Measurements from ENCODE around the gene LDHB.
"Not testable (repeated sequence)": the region's sequence is repeated elsewhere in the genome, so short reads cannot be mapped to it uniquely, and the experiment has no call there.

Gene LDHB

GRCh38 chr12:21661396-21662093 lies 3.9 kb upstream of the LDHB start:
- not testable (repeated sequence) for DNase-seq (ENCODE audit: low read depth in 2 of 2)

- DNase-seq (ENCODE audit: low read depth in 2 of 2): no peak
Observed at GRCh38 chr12:21659383-21659782, 1.7 kb upstream of the LDHB start.

GRCh38 chr12:21656905-21657325 lies 727 bp downstream of the LDHB start:
- DNase-seq (ENCODE audit: low read depth in 2 of 2): peak; percentile 23 to 29

- DNase-seq (ENCODE audit: low read depth in 2 of 2): no peak
Observed at GRCh38 chr12:21655591-21655990, 2.1 kb downstream of the LDHB start.

- DNase-seq (ENCODE audit: low read depth in 2 of 2): no peak
Observed at GRCh38 chr12:21651821-21652220, 5.8 kb downstream of the LDHB start.

- no peak for DNase-seq (ENCODE audit: low read depth in 2 of 2)
Observed at GRCh38 chr12:21650997-21651396, 6.6 kb downstream of the LDHB start.

GRCh38 chr12:21649034-21649433 lies 8.6 kb downstream of the LDHB start:
- DNase-seq (ENCODE audit: low read depth in 2 of 2): no peak

- no peak for DNase-seq (ENCODE audit: low read depth in 2 of 2)
Observed at GRCh38 chr12:21648378-21648777, 9.3 kb downstream of the LDHB start.

- no peak for DNase-seq (ENCODE audit: low read depth in 2 of 2)
Observed at GRCh38 chr12:21647179-21647578, 10.5 kb downstream of the LDHB start.

GRCh38 chr12:21645041-21645500 lies 12.6 kb downstream of the LDHB start:
- DNase-seq (ENCODE audit: low read depth in 2 of 2): not testable (repeated sequence)

- DNase-seq (ENCODE audit: low read depth in 2 of 2): no peak
Observed at GRCh38 chr12:21644516-21644915, 13.1 kb downstream of the LDHB start.

- no peak for DNase-seq (ENCODE audit: low read depth in 2 of 2)
Observed at GRCh38 chr12:21643758-21644157, 13.9 kb downstream of the LDHB start.

- no peak for DNase-seq (ENCODE audit: low read depth in 2 of 2)
Observed at GRCh38 chr12:21642707-21643389, 14.8 kb downstream of the LDHB start.

GRCh38 chr12:21638054-21638891 lies 19.4 kb downstream of the LDHB start:
- DNase-seq (ENCODE audit: low read depth in 2 of 2): no peak

GRCh38 chr12:21634245-21634644 lies 23.4 kb downstream of the LDHB start:
- DNase-seq (ENCODE audit: low read depth in 2 of 2): no peak

- DNase-seq (ENCODE audit: low read depth in 2 of 2): no peak
Observed at GRCh38 chr12:21631367-21631766, 26.3 kb downstream of the LDHB start.

GRCh38 chr12:21627924-21628323 lies 29.7 kb downstream of the LDHB start:
- no peak for DNase-seq (ENCODE audit: low read depth in 2 of 2)

- DNase-seq (ENCODE audit: low read depth in 2 of 2): no peak
Observed at GRCh38 chr12:21618566-21618965, 39.1 kb downstream of the LDHB start.

- no peak for DNase-seq (ENCODE audit: low read depth in 2 of 2)
Observed at GRCh38 chr12:21617030-21617429, 40.6 kb downstream of the LDHB start.

GRCh38 chr12:21615431-21615830 lies 42.2 kb downstream of the LDHB start:
- no peak for DNase-seq (ENCODE audit: low read depth in 2 of 2)

GRCh38 chr12:21614506-21614905 lies 43.1 kb downstream of the LDHB start:
- DNase-seq (ENCODE audit: low read depth in 2 of 2): no peak

- no peak for DNase-seq (ENCODE audit: low read depth in 2 of 2)
Observed at GRCh38 chr12:21613931-21614330, 43.7 kb downstream of the LDHB start.

Data from activated CD4-positive, alpha-beta T cell treated with anti-CD3 and anti-CD28 coated beads for 24 hours (primary cell).